H1 (cell line): ENCODE results near the gene CERKL. TPM values are rescaled to one million over a fixed set of nuclear protein-coding genes. Genes with fewer than 3 reads are reported as not detected.

Experiments
- CTCF ChIA-PET: fragments of 300-600 bp; sonication (Branson Sonifier 250); formaldehyde crosslinking; loops from one replicate; lab custom pipeline; 2021; ENCODE audit not compliant: partially characterized antibody; lab: Charles Lee
- POLR2A ChIA-PET: fragments of 300-600 bp; sonication (Branson Sonifier 250); formaldehyde crosslinking; loops from one replicate; lab custom pipeline; 2021; ENCODE audit warnings: inconsistent platforms; ENCODE audit not compliant: partially characterized antibody; lab: Charles Lee
- DNase-seq, 2 experiments: peaks; one replicate each; pipeline versions ENCODE4 v3.0.0 to v3.0.0-alpha.2; 2010 to 2022; ENCODE audit warnings: low spot score in 2 of 2, low read depth in 1 of 2, mixed read lengths in 1 of 2
- FAIRE-seq: peaks from 2 replicates; lab custom pipeline; 2011; peaks lifted over from hg19 to GRCh38; lab: Jason Lieb, UNC
- H2AFZ ChIP-seq: 2 replicates; pipeline ENCODE4 v1.8.1; 2012; ENCODE audit warnings: low read length, inconsistent platforms
- H2AK5ac ChIP-seq: 2 replicates; pipeline ENCODE4 v1.6.1; 2013; ENCODE audit warnings: low read depth, low read length
- H2BK120ac ChIP-seq: replicated peaks from 2 replicates; pipeline ENCODE3; 2013; ENCODE audit warnings: low read depth, low read length, inconsistent platforms
- H2BK12ac ChIP-seq: 2 replicates; pipeline ENCODE4 v1.6.1; 2013; ENCODE audit warnings: low read depth, low read length
- H2BK15ac ChIP-seq: 2 replicates; pipeline ENCODE4 v1.6.1; 2013; ENCODE audit warnings: low read length
- H2BK20ac ChIP-seq: 2 replicates; pipeline ENCODE4 v1.6.1; 2013; ENCODE audit warnings: low read length
- H2BK5ac ChIP-seq: 2 replicates; pipeline ENCODE4 v1.6.1; 2013; ENCODE audit warnings: low read depth, low read length
- H3K14ac ChIP-seq: 2 replicates; pipeline ENCODE4 v1.6.1; 2013; ENCODE audit warnings: inconsistent platforms; ENCODE audit not compliant: insufficient read length
- H3K18ac ChIP-seq: 2 replicates; pipeline ENCODE4 v1.6.1; 2013; ENCODE audit warnings: low read length; ENCODE audit errors: extremely low read depth
- H3K23ac ChIP-seq: 2 replicates; pipeline ENCODE4 v1.6.1; 2013; ENCODE audit warnings: inconsistent platforms; ENCODE audit not compliant: insufficient read length
- H3K23me2 ChIP-seq: 2 replicates; pipeline ENCODE4 v1.6.1; 2013; ENCODE audit warnings: low read depth, low read length
- H3K27ac ChIP-seq: 2 replicates; pipeline ENCODE4 v1.6.1; 2011; ENCODE audit warnings: low read depth, low read length, inconsistent platforms
- H3K27me3 ChIP-seq, 4 experiments: replicated peaks in 1 of 4; 1 replicate in 1 of 4; 2 replicates in 3 of 4; pipeline versions ENCODE4 v1.6.1 to v1.8.1; 2011 to 2013; ENCODE audit warnings: low read length in 3 of 4, mild to moderate bottlenecking in 3 of 4, inconsistent platforms in 2 of 4, mixed read lengths in 2 of 4, moderate library complexity in 1 of 4; ENCODE audit not compliant: control insufficient read depth in 3 of 4, insufficient read depth in 3 of 4; ENCODE audit errors: extremely low read depth in 1 of 4
- H3K36me3 ChIP-seq, 4 experiments: 2 replicates each; pipeline versions ENCODE4 v1.6.1 to v1.8.1; 2011 to 2013; ENCODE audit warnings: mild to moderate bottlenecking in 4 of 4, low read length in 3 of 4, moderate library complexity in 2 of 4, control low read depth in 1 of 4, inconsistent platforms in 1 of 4; ENCODE audit not compliant: insufficient read depth in 4 of 4, control insufficient read depth in 2 of 4
- H3K4ac ChIP-seq: replicated peaks from 2 replicates; pipeline ENCODE3; 2013; ENCODE audit warnings: low read length, low read depth, mixed read lengths, inconsistent platforms; ENCODE audit not compliant: insufficient read length
- H3K4me1 ChIP-seq, 4 experiments: replicated peaks in 1 of 4; 1 replicate in 1 of 4; 2 replicates in 3 of 4; pipeline versions ENCODE4 v1.6.1 to v1.8.1; 2011 to 2013; ENCODE audit warnings: low read length in 3 of 4, inconsistent platforms in 2 of 4, mixed read lengths in 1 of 4; ENCODE audit not compliant: insufficient read depth in 4 of 4, control insufficient read depth in 3 of 4
- H3K4me2 ChIP-seq, 2 experiments: 2 replicates each; pipeline versions ENCODE4 v1.6.1 to v1.8.1; 2011 to 2013; ENCODE audit warnings: low read depth in 2 of 2, low read length in 2 of 2, control low read depth in 1 of 2, inconsistent platforms in 1 of 2, mild to moderate bottlenecking in 1 of 2; ENCODE audit not compliant: insufficient read depth in 1 of 2
- H3K4me3 ChIP-seq, 4 experiments: fragments of 200-600, 300-600 bp in 1 of 4; sonication (generic), shearing (Covaris generic), sonication (Bioruptor Twin) in 1 of 4; 2 replicates each; pipeline versions ENCODE4 v1.5.1 to v1.8.1; 2011 to 2016; ENCODE audit warnings: low read length in 4 of 4, low read depth in 3 of 4, control low read depth in 2 of 4, inconsistent platforms in 2 of 4, mild to moderate bottlenecking in 2 of 4, mixed read lengths in 1 of 4, moderate library complexity in 1 of 4; ENCODE audit not compliant: insufficient read depth in 2 of 4; ENCODE audit errors: extremely low read depth in 1 of 4
- H3K56ac ChIP-seq: replicated peaks from 2 replicates; pipeline ENCODE3; 2013; ENCODE audit warnings: low read depth, mild to moderate bottlenecking, mixed read lengths, low read length, inconsistent platforms; ENCODE audit not compliant: insufficient read length
- H3K79me1 ChIP-seq: 2 replicates; pipeline ENCODE4 v1.6.1; 2013; ENCODE audit warnings: low read depth, low read length, control low read depth
- H3K79me2 ChIP-seq, 2 experiments: 2 replicates each; pipeline versions ENCODE4 v1.6.1 to v1.8.1; 2012 to 2013; ENCODE audit warnings: low read length in 2 of 2, mild to moderate bottlenecking in 2 of 2, inconsistent platforms in 1 of 2; ENCODE audit not compliant: insufficient read depth in 2 of 2, control insufficient read depth in 1 of 2
- H3K9ac ChIP-seq, 4 experiments: replicated peaks in 1 of 4; 1 replicate in 1 of 4; 2 replicates in 3 of 4; pipeline versions ENCODE4 v1.6.1 to v1.8.1; 2011 to 2013; ENCODE audit warnings: low read depth in 3 of 4, low read length in 3 of 4, control low read depth in 2 of 4, mild to moderate bottlenecking in 2 of 4, moderate library complexity in 2 of 4, inconsistent platforms in 1 of 4; ENCODE audit errors: extremely low read depth in 1 of 4
- H3K9me3 ChIP-seq, 2 experiments: 2 replicates each; pipeline versions ENCODE4 v1.6.1 to v1.8.1; 2012 to 2013; ENCODE audit warnings: mild to moderate bottlenecking in 2 of 2, moderate library complexity in 2 of 2, control low read depth in 1 of 2, inconsistent platforms in 1 of 2, low read depth in 1 of 2, low read length in 1 of 2, mixed read lengths in 1 of 2; ENCODE audit not compliant: insufficient read depth in 2 of 2
- H4K20me1 ChIP-seq, 2 experiments: replicated peaks in 1 of 2; 2 replicates each; pipeline versions ENCODE3 to v1.8.1; 2011 to 2013; ENCODE audit warnings: inconsistent platforms in 2 of 2, low read length in 2 of 2, mild to moderate bottlenecking in 1 of 2; ENCODE audit not compliant: insufficient read depth in 2 of 2, control insufficient read depth in 1 of 2
- H4K5ac ChIP-seq: 2 replicates; pipeline ENCODE4 v1.6.1; 2013; ENCODE audit warnings: low read length, low read depth, mixed read lengths, inconsistent platforms; ENCODE audit not compliant: insufficient read length
- H4K8ac ChIP-seq: 2 replicates; pipeline ENCODE4 v1.8.0; 2013; ENCODE audit warnings: mild to moderate bottlenecking, moderate library complexity, low read length, inconsistent platforms; ENCODE audit not compliant: insufficient read depth; ENCODE audit errors: extremely low read depth
- H4K91ac ChIP-seq: replicated peaks from 2 replicates; pipeline ENCODE3; 2013; ENCODE audit warnings: low read length, mixed read lengths, inconsistent platforms; ENCODE audit not compliant: insufficient read length
- CBX8 ChIP-seq: fragments of 300-800, 300-1000 bp; sonication (generic); IDR thresholded peaks from 2 replicates; pipeline ENCODE4 v1.7.1; 2016; ENCODE audit warnings: low read depth, low read length, borderline replicate concordance
- CREB1 ChIP-seq: IDR thresholded peaks from 2 replicates; pipeline ENCODE4 v1.6.1; 2012; ENCODE audit warnings: inconsistent platforms
- JUND ChIP-seq: IDR thresholded peaks from 2 replicates; pipeline ENCODE4 v1.6.1; 2011; ENCODE audit warnings: mild to moderate bottlenecking, improper control_type of control experiment, low read length
- TBP ChIP-seq: IDR thresholded peaks from 2 replicates; pipeline ENCODE4 v1.6.1; 2011; ENCODE audit warnings: low read depth, low read length, improper control_type of control experiment
- WGBS, 2 experiments: shearing (Covaris generic) in 1 of 2; methylation state at CpG; one replicate each; pipeline versions ENCODE4 v1.1.6 to v1.1.7; 2013 to 2015; ENCODE audit warnings: low lambda C conversion rate in 2 of 2, mixed read lengths in 2 of 2, inconsistent platforms in 1 of 2, low coverage in 1 of 2, missing lambda C conversion rate in 1 of 2; ENCODE audit not compliant: insufficient replicate concordance in 2 of 2, insufficient coverage in 1 of 2, insufficient read length in 1 of 2; ENCODE audit errors: extremely low coverage in 1 of 2, missing lambda C conversion rate in 1 of 2; 5-methylcytosine and 5-hydroxymethylcytosine counted together
- polyA plus RNA-seq, 7 experiments: library from polyadenylated mRNA; depleted of rRNA in 3 of 7; stranded (reverse) in 5 of 7; unstranded in 2 of 7; fragments of >200 nt in 5 of 7; fragments of 200-250 nt in 2 of 7; gene quantifications; 1 replicate in 5 of 7; 2 replicates in 1 of 7; 4 replicates in 1 of 7; pipeline versions ENCODE4 v1.2.1 to v1.2.3, GENCODE V29; 2011 to 2013; ENCODE audit warnings: missing spikeins in 2 of 7, mixed read lengths in 2 of 7
- total RNA-seq: library from RNA; stranded (reverse); fragmentation: NEBNext Ultra II Directional; extraction: Animal tissue kit (Norgen Biotek cat#: 25700); gene quantifications from 2 replicates; pipeline ENCODE4 v1.2.1, GENCODE V29; 2021

The CERKL gene
- total and polyA plus RNA-seq, 2 of the 8 experiments (the other 6 are each of a cell fraction or from before 2014, with no cell fraction given): 0.05 TPM; not detected in 1

GRCh38 chr2:181655519-181655918 lies 1.4 kb downstream of the CERKL start:
- Histone ChIP-seq H3K79me1 (no peaks in the 10 kb centered on the region), H3K36me3 (no peaks in the 10 kb centered on the region), H3K18ac (no peak overlapping the region), H4K20me1 (peaks cover 0 to 2% of the 10 kb centered on the region in 2 experiments), H3K4me1 (peaks cover 4 to 11% (median 7%) of the 10 kb centered on the region in 4 experiments; a peak in 5 of 7 replicates), H3K56ac (no peak overlapping the region), H3K4me3 (peak overlapping the region in 1 of 4 experiments; percentile 79; a peak in 3 of 8 replicates), H2BK120ac (no peak overlapping the region), H2BK12ac (no peak overlapping the region), H2AK5ac (no peak overlapping the region), H3K27ac (no peak overlapping the region), H2BK15ac (no peak overlapping the region), H3K27me3 (peaks cover 23 to 53% (median 44%) of the 10 kb centered on the region in 4 experiments), H3K4me2 (peak overlapping the region; percentile 93 to 98; a peak in 2 of 4 replicates), H2AFZ (no peak overlapping the region), H4K91ac (no peak overlapping the region), H3K14ac (no peak overlapping the region), H3K79me2 (no peaks in the 10 kb centered on the region), H3K9ac (no peak overlapping the region), H4K8ac (no peak overlapping the region), H2BK20ac (no peak overlapping the region), H3K23ac (no peak overlapping the region), H3K4ac (no peak overlapping the region), H4K5ac (no peak overlapping the region), H2BK5ac (no peak overlapping the region), H3K23me2 (peaks cover 4% of the 10 kb centered on the region; the same call in 1 of the 2 replicates), H3K9me3 (no peaks in the 10 kb centered on the region)
- CTCF ChIA-PET: interaction anchor here (0.9 to 2.0 kb wide), 4 partner anchors 10 to 217 kb away, joined by 3 to 12 read pairs (median 4); no protein-coding TSS in a partner anchor
- 53% methylated on average over 7 of the region's 7 CpGs; no CpG with 5 or more reads in 1 of the 2 experiments for WGBS, 2 experiments
- POLR2A ChIA-PET: no interaction called here
- no peak for FAIRE-seq
- TF ChIP-seq TBP: no peak
- no peak for TF ChIP-seq CREB1
- TF ChIP-seq CBX8: no peak
- no peak for TF ChIP-seq JUND
- DNase-seq: no peak
